Measurements from ENCODE around the gene MPHOSPH6.

GRCh38 chr16:82183004-82183397, 13.0 kb upstream of the MPHOSPH6 start:
- TF ChIP-seq SPI1 (IDR thresholded peaks at IDR 0.05; ENCODE audit: low read depth, low read length) = no peak
- no peak for TF ChIP-seq POLR2A (IDR thresholded peaks at IDR 0.05; ENCODE audit: low read depth, low read length)
- no peak for TF ChIP-seq POU2F2 (IDR thresholded peaks at IDR 0.05; ENCODE audit: low read depth, low read length)
